ENCODE results near the gene CFAP61.

- TF ChIP-seq CTCF (IDR thresholded peaks at IDR 0.05) (no peak), POLR2A (IDR thresholded peaks at IDR 0.05) (no peak)
Observed at GRCh38 chr20:20360464-20360863, 308.1 kb downstream of the CFAP61 start.
